SK-N-SH (cell line): ENCODE measurements around the gene ZNF248. TPM values are rescaled to one million over a fixed set of nuclear protein-coding genes. Genes with fewer than 3 reads are reported as not detected.

ENCODE experiments used
- CTCF ChIA-PET: fragments of 300-600, 350-600 bp; formaldehyde crosslinking; extraction: SDS; loops from one replicate; lab custom pipeline; 2021; lab: Yijun Ruan, JAX
- POLR2A ChIA-PET: fragments of 350-600 bp; sonication (Branson Sonifier 250); formaldehyde crosslinking; extraction: SDS; loops from one replicate; lab custom pipeline; 2020; ENCODE audit warnings: antibody characterized with exemption, inconsistent platforms; lab: Yijun Ruan, JAX
- DNase-seq: peaks from one replicate; pipeline ENCODE4 v3.0.0; 2012
- H2AFZ ChIP-seq: fragments of 200-600 bp; sonication (generic); 2 replicates; pipeline ENCODE4 v1.8.1; 2016; ENCODE audit warnings: antibody characterized with exemption, mild to moderate bottlenecking, low read depth
- H3F3A ChIP-seq: fragments of 200-600 bp; sonication (generic); replicated peaks from 2 replicates; pipeline ENCODE3; 2016; ENCODE audit warnings: antibody characterized with exemption, mild to moderate bottlenecking; ENCODE audit not compliant: insufficient read depth
- H3K27ac ChIP-seq, 2 experiments: fragments of 200-500 bp in 1 of 2; fragments of 200-600 bp in 1 of 2; sonication (Bioruptor generic) in 1 of 2; sonication (generic), shearing (Covaris generic) in 1 of 2; 2 replicates each; pipeline versions ENCODE4 v1.5.1 to v1.6.1; 2014 to 2016; ENCODE audit warnings: low read depth in 2 of 2, inconsistent platforms in 1 of 2, low read length in 1 of 2, mild to moderate bottlenecking in 1 of 2, mixed read lengths in 1 of 2
- H3K27me3 ChIP-seq: fragments of 200-600 bp; sonication (generic), shearing (Covaris generic); 2 replicates; pipeline ENCODE4 v1.6.1; 2016; ENCODE audit warnings: mixed run types; ENCODE audit not compliant: insufficient read depth
- H3K36me3 ChIP-seq, 2 experiments: fragments of 200-500 bp in 1 of 2; fragments of 200-600 bp in 1 of 2; sonication (Bioruptor generic) in 1 of 2; sonication (generic) in 1 of 2; replicated peaks in 1 of 2; 2 replicates each; pipeline versions ENCODE3 to v1.5.1; 2014 to 2016; ENCODE audit warnings: low read length in 1 of 2, mild to moderate bottlenecking in 1 of 2; ENCODE audit not compliant: insufficient read depth in 2 of 2, control insufficient read depth in 1 of 2
- H3K4me1 ChIP-seq, 2 experiments: fragments of 200-500 bp in 1 of 2; fragments of 200-600 bp in 1 of 2; sonication (Bioruptor generic) in 1 of 2; sonication (generic), shearing (Covaris generic) in 1 of 2; 2 replicates each; pipeline versions ENCODE4 v1.5.1 to v1.6.1; 2014 to 2016; ENCODE audit warnings: low read depth in 1 of 2, low read length in 1 of 2, mixed run types in 1 of 2; ENCODE audit not compliant: insufficient read depth in 2 of 2, control insufficient read depth in 1 of 2
- H3K4me2 ChIP-seq: fragments of 200-600 bp; sonication (generic), shearing (Covaris generic); 2 replicates; pipeline ENCODE4 v1.6.1; 2017; ENCODE audit warnings: mixed run types
- H3K4me3 ChIP-seq, 2 experiments: fragments of 200-500 bp in 1 of 2; fragments of 200-600 bp in 1 of 2; sonication (Bioruptor generic) in 1 of 2; sonication (generic), shearing (Covaris generic) in 1 of 2; 2 replicates each; pipeline versions ENCODE4 v1.5.1 to v1.8.1; 2014 to 2016; ENCODE audit warnings: low read depth in 2 of 2, inconsistent platforms in 1 of 2, low read length in 1 of 2, mild to moderate bottlenecking in 1 of 2, mixed read lengths in 1 of 2, moderate library complexity in 1 of 2
- H3K79me2 ChIP-seq: fragments of 200-600 bp; sonication (generic); 2 replicates; pipeline ENCODE4 v1.8.1; 2017; ENCODE audit warnings: mild to moderate bottlenecking; ENCODE audit not compliant: insufficient read depth
- H3K9ac ChIP-seq: fragments of 200-600 bp; sonication (generic); 2 replicates; pipeline ENCODE4 v1.6.1; 2017; ENCODE audit warnings: mixed run types
- H3K9me2 ChIP-seq: fragments of 200-600 bp; sonication (generic); 2 replicates; pipeline ENCODE4 v1.6.1; 2017; ENCODE audit warnings: mixed run types
- H3K9me3 ChIP-seq: fragments of 200-600 bp; sonication (generic); 2 replicates; pipeline ENCODE4 v1.6.1; 2017; ENCODE audit warnings: mixed run types, mild to moderate bottlenecking, moderate library complexity
- H4K20me1 ChIP-seq: fragments of 200-600 bp; sonication (generic); 2 replicates; pipeline ENCODE4 v1.6.1; 2017; ENCODE audit warnings: mild to moderate bottlenecking, mixed run types; ENCODE audit not compliant: insufficient read depth
- CTCF ChIP-seq: fragments of 200-600 bp; sonication (generic); IDR thresholded peaks from 2 replicates; pipeline ENCODE4 v1.6.1; 2017; ENCODE audit warnings: antibody characterized with exemption, mild to moderate bottlenecking, moderate library complexity
- EP300 ChIP-seq, 2 experiments: IDR thresholded peaks; 2 replicates each; pipeline versions ENCODE4 v1.4.0 to v1.6.1; 2012; ENCODE audit warnings: borderline replicate concordance in 1 of 2, low read depth in 1 of 2, low read length in 1 of 2
- EZH2phosphoT487 ChIP-seq: fragments of 200-600 bp; sonication (generic); IDR thresholded peaks from 2 replicates; pipeline ENCODE4 v1.6.1; 2017; ENCODE audit warnings: low read depth, mixed run types, mild to moderate bottlenecking, antibody characterized with exemption, moderate library complexity, borderline replicate concordance
- FOXJ3 ChIP-seq: sonication (generic); formaldehyde crosslinking; IDR thresholded peaks from 2 replicates; pipeline ENCODE4 v1.5.1; 2020; ENCODE audit warnings: mild to moderate bottlenecking, missing genetic modification reagents
- JUND ChIP-seq: IDR thresholded peaks from 2 replicates; pipeline ENCODE4 v1.4.0; 2012
- MEF2A ChIP-seq: IDR thresholded peaks from 2 replicates; pipeline ENCODE4 v1.4.0; 2012; ENCODE audit warnings: low read depth, borderline replicate concordance
- NFIC ChIP-seq: IDR thresholded peaks from 2 replicates; pipeline ENCODE4 v1.4.0; 2012; ENCODE audit warnings: borderline replicate concordance
- NRF1 ChIP-seq: IDR thresholded peaks from 2 replicates; pipeline ENCODE4 v1.6.1; 2012; ENCODE audit warnings: low read depth, mild to moderate bottlenecking, low read length
- PBX3 ChIP-seq: IDR thresholded peaks from 2 replicates; pipeline ENCODE4; 2012
- POLR2AphosphoS5 ChIP-seq: IDR thresholded peaks from 2 replicates; pipeline ENCODE4 v1.6.1; 2012; ENCODE audit warnings: low read depth, low read length
- REST ChIP-seq: IDR thresholded peaks from 2 replicates; pipeline ENCODE4 v1.6.1; 2012; ENCODE audit warnings: mild to moderate bottlenecking, low read depth, low read length, moderate library complexity
- RXRA ChIP-seq: IDR thresholded peaks from 2 replicates; pipeline ENCODE4 v1.4.0; 2012; ENCODE audit warnings: low read depth, mild to moderate bottlenecking, borderline replicate concordance
- SIN3A ChIP-seq: IDR thresholded peaks from 2 replicates; pipeline ENCODE4 v1.6.1; 2012; ENCODE audit warnings: low read depth, mild to moderate bottlenecking, low read length, moderate library complexity, borderline replicate concordance
- SMC3 ChIP-seq: IDR thresholded peaks from 2 replicates; pipeline ENCODE4 v1.6.1; 2012; ENCODE audit warnings: low read depth, low read length, improper control_type of control experiment
- TAF1 ChIP-seq: IDR thresholded peaks from 2 replicates; pipeline ENCODE4 v1.6.1; 2012; ENCODE audit warnings: low read depth, mild to moderate bottlenecking, low read length, moderate library complexity, borderline replicate concordance
- TCF12 ChIP-seq: IDR thresholded peaks from 2 replicates; pipeline ENCODE4 v1.4.0; 2012
- TEAD4 ChIP-seq: IDR thresholded peaks from 2 replicates; pipeline ENCODE4 v1.4.0; 2012; ENCODE audit warnings: mild to moderate bottlenecking, borderline replicate concordance; ENCODE audit not compliant: insufficient read depth
- USF1 ChIP-seq: IDR thresholded peaks from 2 replicates; pipeline ENCODE4 v1.4.0; 2012; ENCODE audit warnings: low read depth, borderline replicate concordance
- WGBS: methylation state at CpG from one replicate; pipeline ENCODE4 v1.1.6; 2017; ENCODE audit warnings: low lambda C conversion rate; 5-methylcytosine and 5-hydroxymethylcytosine counted together
- polyA plus RNA-seq, 3 experiments: library from polyadenylated mRNA; depleted of rRNA; stranded (reverse); fragments of >200 nt; gene quantifications; 2 replicates each; pipeline ENCODE4 v1.2.3, GENCODE V29; 2012

ZNF248 gene
- polyA plus RNA-seq, 1 of the 3 experiments (the other 2 are of a cell fraction): 6.5 TPM

- Histone ChIP-seq H3K4me1 (no peaks in the 10 kb centered on the region), H3K79me2 (no peaks in the 10 kb centered on the region), H3F3A (no peaks in the 10 kb centered on the region), H3K36me3 (no peaks in the 10 kb centered on the region), H3K9ac (no peak overlapping the region), H3K9me3 (no peaks in the 10 kb centered on the region)
- 24% methylated on average over 3 of the region's 3 CpGs for WGBS
- POLR2A ChIA-PET: no interaction called here
- TF ChIP-seq PBX3 (no peak), TEAD4 (no peak), EP300 (IDR thresholded peaks at IDR 0.05; ENCODE audit: borderline replicate concordance in 1 of 2, low read depth in 1 of 2, low read length in 1 of 2) (no peak), NFIC (no peak), USF1 (no peak), JUND (no peak), MEF2A (no peak), RXRA (no peak), EZH2phosphoT487 (no peak), NRF1 (no peak), TCF12 (no peak)
- TF ChIP-seq, all 33 proteins: peak for 0
- Histone ChIP-seq H2AFZ (no peak overlapping the region), H3K27me3 (no peaks in the 10 kb centered on the region), H3K4me2 (no peak overlapping the region), H3K9me2 (no peaks in the 10 kb centered on the region), H3K27ac (no peak overlapping the region), H4K20me1 (no peaks in the 10 kb centered on the region), H3K4me3 (no peak overlapping the region)
- CTCF ChIA-PET: no interaction called here
- DNase-seq: no peak
Measured at GRCh38 chr10:37803269-37803668, 54.1 kb downstream of the ZNF248 start.

- TF ChIP-seq REST: no peak
- no peak for TF ChIP-seq PBX3
- no peak for TF ChIP-seq TCF12
- no peak for TF ChIP-seq NFIC
- TF ChIP-seq CTCF: no peak
- TF ChIP-seq POLR2AphosphoS5: no peak
- TF ChIP-seq MEF2A: no peak
- no peak for TF ChIP-seq SMC3
- no peak for TF ChIP-seq SIN3A
- no peak for TF ChIP-seq TAF1
- TF ChIP-seq NRF1: no peak
- TF ChIP-seq FOXJ3 (CRISPR knock-in tag): no peak
- no peak for TF ChIP-seq JUND
- TF ChIP-seq USF1: no peak
- TF ChIP-seq EP300 (IDR thresholded peaks at IDR 0.05; ENCODE audit: borderline replicate concordance in 1 of 2, low read depth in 1 of 2, low read length in 1 of 2): no peak
- Histone ChIP-seq H3K79me2 (no peaks in the 10 kb centered on the region), H3K4me3 (no peak overlapping the region), H2AFZ (no peak overlapping the region), H4K20me1 (no peaks in the 10 kb centered on the region), H3K9me3 (no peaks in the 10 kb centered on the region), H3K4me2 (no peak overlapping the region), H3K27ac (no peak overlapping the region), H3K9me2 (no peaks in the 10 kb centered on the region), H3K9ac (no peak overlapping the region), H3K27me3 (no peaks in the 10 kb centered on the region), H3K4me1 (no peaks in the 10 kb centered on the region), H3F3A (no peaks in the 10 kb centered on the region), H3K36me3 (no peaks in the 10 kb centered on the region)
- ChIA-PET CTCF (no interaction called here), POLR2A (no interaction called here)
- no peak for DNase-seq
Measured at GRCh38 chr10:37801557-37801956, 55.9 kb downstream of the ZNF248 start.
